Neutrophil (primary cell): Measurements from ENCODE around the gene CREBBP.

ENCODE experiments used
- H3K27ac ChIP-seq: fragments of 200-600 bp; sonication (generic); 2 replicates; pipeline ENCODE4 v1.5.1; 2016; ENCODE audit warnings: mild to moderate bottlenecking, moderate library complexity
- H3K27me3 ChIP-seq: fragments of 200-600 bp; sonication (generic); 2 replicates; pipeline ENCODE4 v1.6.0; 2016; ENCODE audit warnings: mild to moderate bottlenecking
- H3K36me3 ChIP-seq: fragments of 200-600 bp; sonication (generic); 2 replicates; pipeline ENCODE4 v1.5.1; 2017
- H3K4me1 ChIP-seq, 2 experiments: fragments of 200-600 bp in 1 of 2; sonication (generic) in 1 of 2; 1 replicate in 1 of 2; 2 replicates in 1 of 2; pipeline versions ENCODE4 v1.5.1 to v1.6.1; 2013 to 2016; ENCODE audit warnings: low read depth in 1 of 2, low read length in 1 of 2, mild to moderate bottlenecking in 1 of 2, moderate library complexity in 1 of 2; ENCODE audit not compliant: control insufficient read depth in 1 of 2, insufficient read depth in 1 of 2
- H3K4me3 ChIP-seq, 2 experiments: fragments of 200-600 bp in 1 of 2; sonication (generic) in 1 of 2; 1 replicate in 1 of 2; 2 replicates in 1 of 2; pipeline ENCODE4 v1.5.1; 2013 to 2016; ENCODE audit warnings: low read depth in 1 of 2, low read length in 1 of 2, mild to moderate bottlenecking in 1 of 2, moderate library complexity in 1 of 2
- H3K9me3 ChIP-seq: fragments of 200-600 bp; sonication (generic); 2 replicates; pipeline ENCODE4 v1.5.1; 2016
- CTCF ChIP-seq: fragments of 200-600 bp; sonication (generic); IDR thresholded peaks from 2 replicates; pipeline ENCODE4 v1.5.1; 2016; ENCODE audit warnings: antibody characterized with exemption

CREBBP gene

GRCh38 chr16:3712861-3713372 is 167.6 kb downstream of the CREBBP start:
- Histone ChIP-seq H3K4me3 (no peak overlapping the region), H3K27ac (no peak overlapping the region), H3K9me3 (no peaks in the 10 kb centered on the region), H3K4me1 (peaks cover 13 to 16% of the 10 kb centered on the region in 2 experiments), H3K36me3 (no peaks in the 10 kb centered on the region), H3K27me3 (no peaks in the 10 kb centered on the region)
- TF ChIP-seq CTCF: no peak

GRCh38 chr16:3706253-3707012 is 174.1 kb downstream of the CREBBP start:
- no peak for TF ChIP-seq CTCF
- Histone ChIP-seq H3K4me3 (no peak overlapping the region), H3K4me1 (no peaks in the 10 kb centered on the region), H3K36me3 (no peaks in the 10 kb centered on the region), H3K27me3 (no peaks in the 10 kb centered on the region), H3K9me3 (no peaks in the 10 kb centered on the region), H3K27ac (no peak overlapping the region)

- H3K4me1 ChIP-seq: no peaks in the 10 kb centered on the region
- TF ChIP-seq CTCF: no peak
- no peaks in the 10 kb centered on the region for H3K27me3 ChIP-seq
- H3K36me3 ChIP-seq: no peaks in the 10 kb centered on the region
- no peak overlapping the region for H3K27ac ChIP-seq
- no peak overlapping the region for H3K4me3 ChIP-seq
- no peaks in the 10 kb centered on the region for H3K9me3 ChIP-seq
Measured at GRCh38 chr16:3702082-3702481, 178.4 kb downstream of the CREBBP start.

GRCh38 chr16:3701531-3701930 is 179.0 kb downstream of the CREBBP start:
- Histone ChIP-seq H3K27me3 (no peaks in the 10 kb centered on the region), H3K4me3 (no peak overlapping the region), H3K27ac (no peak overlapping the region), H3K9me3 (no peaks in the 10 kb centered on the region), H3K4me1 (no peaks in the 10 kb centered on the region), H3K36me3 (no peaks in the 10 kb centered on the region)
- no peak for TF ChIP-seq CTCF

GRCh38 chr16:3698941-3699340 is 181.6 kb downstream of the CREBBP start:
- H3K27ac ChIP-seq: no peak overlapping the region
- TF ChIP-seq CTCF: no peak

More at GRCh38 chr16:3698941-3699340, 181.6 kb downstream of the CREBBP start:
- no peaks in the 10 kb centered on the region for H3K36me3 ChIP-seq
- H3K4me1 ChIP-seq: no peaks in the 10 kb centered on the region
- no peaks in the 10 kb centered on the region for H3K9me3 ChIP-seq
- no peaks in the 10 kb centered on the region for H3K27me3 ChIP-seq
- no peak overlapping the region for H3K4me3 ChIP-seq
